Measurements from ENCODE around the gene SPRR2G.
"Not testable (repeated sequence)": the region's sequence is repeated elsewhere in the genome, so short reads cannot be mapped to it uniquely, and the experiment has no call there.

The SPRR2G gene

DNA sequence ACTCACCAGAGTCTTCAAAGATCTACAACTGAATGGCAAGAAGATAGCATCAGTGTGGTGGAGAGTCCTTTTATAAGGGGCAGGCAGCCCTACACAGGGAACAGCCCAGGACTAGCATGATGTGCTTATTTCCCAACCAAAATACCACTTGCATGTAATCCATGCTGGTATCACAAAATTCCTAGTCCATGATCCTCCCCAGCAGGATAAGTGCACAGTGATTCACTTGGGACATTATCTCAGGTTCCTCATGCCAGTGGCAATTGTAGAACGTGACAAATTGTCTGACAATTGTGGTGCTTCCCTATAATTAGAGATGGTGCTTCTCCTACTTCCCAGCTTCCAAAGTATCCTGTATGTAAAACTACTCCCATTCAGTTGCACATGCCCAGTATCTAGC is at the start of gene SPRR2G:
Gene SPRR2G (minus strand): TSS at position 45 of the 400 bp plus-strand sequence. CDS start 780 bp downstream, outside the sequence.
- no peak for DNase-seq

GRCh38 chr1:153195216-153195615 is 44.5 kb upstream of the SPRR2G start:
- no peak for DNase-seq

GRCh38 chr1:153194331-153195050 is 43.8 kb upstream of the SPRR2G start:
- no peak for DNase-seq

DNA sequence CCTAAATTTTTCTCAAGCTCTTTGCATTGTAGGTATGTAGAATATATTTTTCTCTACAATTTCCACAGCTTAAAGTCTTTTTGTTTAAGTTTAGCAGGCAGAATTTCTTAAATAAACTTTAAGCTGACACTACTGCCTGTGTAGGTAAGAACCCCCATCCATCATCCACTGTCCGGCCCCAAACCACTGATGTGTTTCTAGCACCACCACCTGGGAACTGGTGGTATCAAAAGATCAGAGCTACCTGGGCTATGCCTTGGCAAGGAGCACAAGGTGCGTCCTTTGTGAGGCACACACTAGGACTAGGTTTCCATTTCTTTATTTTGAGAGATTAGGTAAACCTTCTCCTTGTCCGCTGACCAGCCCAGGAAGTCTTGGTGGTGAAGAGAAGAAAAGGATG is 42.0 kb upstream of the SPRR2G start:
- no peak for DNase-seq

DNA sequence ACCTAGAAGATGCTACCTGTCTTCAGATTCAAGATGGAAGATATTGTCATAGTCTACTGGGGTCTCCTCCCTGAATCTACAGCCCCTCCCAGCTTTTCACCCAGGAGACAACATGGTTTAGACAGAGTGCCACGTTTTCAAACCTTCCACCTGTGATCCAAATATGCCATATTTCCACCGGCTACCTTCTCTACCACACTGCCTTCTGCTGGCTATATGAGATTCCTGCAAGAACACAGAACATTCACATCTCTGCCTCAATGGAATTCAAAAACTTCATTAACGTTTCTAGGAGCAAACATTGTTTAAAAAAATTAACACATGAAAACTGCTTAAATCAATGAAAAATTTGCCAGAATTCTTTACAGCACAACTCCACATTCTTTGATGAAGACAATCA is 39.7 kb upstream of the SPRR2G start:
- DNase-seq = no peak

DNA sequence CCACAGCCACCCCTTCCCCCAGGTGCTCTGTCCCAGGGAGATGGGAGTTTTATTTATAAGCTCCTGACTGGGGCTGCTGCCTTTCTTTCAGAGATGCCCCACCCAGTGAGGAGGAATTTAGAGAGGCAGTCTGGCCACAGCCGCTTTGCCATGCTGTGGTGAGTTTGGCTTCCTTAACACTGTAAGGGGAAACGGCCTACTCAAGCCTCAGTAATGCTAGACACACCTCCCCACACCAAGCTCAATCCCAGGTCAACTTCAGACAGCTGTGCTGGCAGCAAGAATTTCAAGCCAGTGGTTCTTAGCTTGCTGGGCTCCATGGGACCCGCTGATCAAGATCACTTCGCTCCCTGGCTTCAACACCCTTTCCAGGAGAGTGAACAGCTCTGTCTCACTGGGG is 37.6 kb upstream of the SPRR2G start:
- not testable (repeated sequence) for DNase-seq

DNA sequence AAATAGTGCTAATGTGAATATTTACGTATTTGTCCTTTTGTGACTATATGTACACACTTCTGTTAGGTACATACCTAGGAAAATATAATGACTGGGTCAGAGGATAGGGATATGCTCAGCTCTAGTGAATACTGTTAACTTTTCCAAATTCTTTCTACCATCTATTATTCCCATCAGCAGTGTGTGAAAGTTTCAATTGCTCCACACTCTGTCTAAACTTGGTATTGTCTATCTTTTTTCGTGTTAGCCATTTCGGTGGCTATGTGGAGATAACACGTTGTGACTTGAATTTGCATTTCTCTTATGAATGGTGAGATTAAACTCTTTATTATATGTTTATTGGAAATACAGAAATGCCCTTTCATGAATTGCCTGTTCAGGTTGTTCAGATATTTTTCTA is 29.9 kb upstream of the SPRR2G start:
- no peak for DNase-seq

DNA sequence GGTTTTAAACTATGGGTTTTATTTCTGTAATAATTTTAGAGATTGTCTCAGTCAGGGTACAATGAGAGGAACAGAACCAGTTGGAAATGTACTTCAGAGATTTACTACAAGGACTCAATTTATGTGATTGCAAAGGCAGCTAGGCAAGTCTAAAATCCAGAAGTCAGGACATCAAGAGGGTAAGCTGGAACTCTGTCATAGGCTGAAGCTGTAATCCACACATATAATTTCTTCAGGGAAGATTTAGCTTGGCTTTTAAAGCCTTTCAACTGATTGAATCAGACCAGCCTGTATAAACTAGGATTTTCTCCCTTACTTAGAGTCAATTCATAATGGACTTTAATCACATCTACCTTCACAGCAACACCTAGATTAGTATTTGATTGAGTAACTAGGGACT is 28.2 kb upstream of the SPRR2G start:
- no peak for DNase-seq

GRCh38 chr1:153174624-153175023 is 23.9 kb upstream of the SPRR2G start:
- DNase-seq = no peak

DNA sequence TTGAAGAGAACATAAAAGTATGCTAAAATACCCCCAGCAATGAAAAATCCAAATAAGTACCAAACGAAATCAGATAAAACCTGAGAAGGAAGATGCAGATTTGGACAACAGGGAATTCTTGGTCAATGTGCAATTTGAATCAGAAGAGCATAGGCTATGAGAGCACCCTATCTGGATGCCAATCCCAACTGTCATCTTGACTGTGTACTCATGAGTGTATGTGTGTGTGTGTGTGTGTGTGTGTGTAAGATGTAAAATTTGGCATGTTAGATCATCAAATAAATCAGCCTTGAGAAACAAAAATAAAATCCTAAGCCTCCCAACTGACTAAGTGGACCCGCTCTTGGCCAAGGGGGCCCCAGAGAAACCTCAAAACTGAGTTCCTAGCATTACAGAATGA is 18.0 kb upstream of the SPRR2G start:
- DNase-seq = no peak

- no peak for DNase-seq
These were observed 4.9 kb upstream of the SPRR2G start for GRCh38 chr1:153155541-153155940.

GRCh38 chr1:153152481-153152880 is 1.8 kb upstream of the SPRR2G start:
- no peak for DNase-seq

GRCh38 chr1:153141377-153141776 is 9.3 kb downstream of the SPRR2G start:
- DNase-seq = no peak

DNA sequence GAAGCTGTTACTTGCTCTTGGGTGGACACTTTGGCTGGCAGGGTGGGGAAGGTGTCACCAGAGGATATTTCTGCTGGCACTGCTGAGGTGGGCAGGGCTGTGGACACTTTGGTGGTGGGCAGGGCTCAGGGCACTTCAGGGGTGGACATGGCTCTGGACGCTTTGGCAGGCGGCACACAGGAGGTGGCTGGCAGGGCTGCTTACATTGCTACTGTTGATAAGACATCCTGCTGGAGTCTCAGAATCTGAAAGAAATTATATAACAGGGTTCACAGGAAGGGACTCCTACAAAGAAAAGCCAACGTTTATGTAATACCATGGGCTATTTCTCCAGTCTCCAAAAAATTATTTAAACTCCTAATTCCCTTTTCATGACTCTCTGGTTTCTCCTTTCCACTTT is 10.2 kb downstream of the SPRR2G start:
- no peak for DNase-seq

GRCh38 chr1:153133743-153134142 is 16.9 kb downstream of the SPRR2G start:
- no peak for DNase-seq

DNA sequence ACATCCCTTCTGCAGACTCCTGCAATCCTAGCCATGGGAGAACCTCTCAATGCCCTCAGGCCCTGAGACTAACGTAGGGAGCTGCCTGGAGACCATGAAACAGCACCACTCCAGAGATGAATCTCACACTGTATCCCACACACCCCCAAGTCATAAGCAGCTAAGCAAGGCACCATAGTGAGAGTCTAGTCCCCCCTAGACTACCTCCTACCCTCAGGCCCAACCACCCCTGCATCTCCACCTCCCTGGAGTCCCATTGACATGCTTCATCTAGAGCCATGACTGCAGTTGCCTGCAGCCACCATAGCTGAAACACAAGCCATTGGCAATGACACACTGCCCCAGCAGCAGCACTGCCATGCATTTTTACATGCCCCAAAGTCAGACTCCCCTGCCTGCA is 17.4 kb downstream of the SPRR2G start:
- DNase-seq = no peak

DNA sequence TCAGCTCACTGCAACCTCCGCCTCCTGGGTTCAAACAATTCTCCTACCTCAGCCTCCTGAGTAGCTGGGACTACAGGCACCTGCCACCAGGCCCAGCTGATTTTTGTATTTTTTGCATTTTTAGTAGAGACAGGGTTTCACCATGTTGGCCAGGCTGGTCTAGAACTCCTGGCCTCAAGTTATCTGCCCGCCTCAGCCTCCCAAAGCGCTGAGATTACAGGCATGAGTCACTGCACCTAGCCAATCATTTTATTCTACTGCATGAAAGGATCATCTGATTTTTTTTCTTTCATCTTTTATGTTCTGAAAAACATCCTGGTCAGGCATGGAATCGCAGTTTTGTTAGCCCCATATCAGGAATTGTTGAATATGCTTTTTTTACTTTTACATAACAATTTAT is 22.0 kb downstream of the SPRR2G start:
- DNase-seq = not testable (repeated sequence)

- DNase-seq = no peak
These were observed 23.4 kb downstream of the SPRR2G start for GRCh38 chr1:153127296-153127695.

- DNase-seq = no peak
These were observed 25.2 kb downstream of the SPRR2G start for GRCh38 chr1:153125536-153125935.

DNA sequence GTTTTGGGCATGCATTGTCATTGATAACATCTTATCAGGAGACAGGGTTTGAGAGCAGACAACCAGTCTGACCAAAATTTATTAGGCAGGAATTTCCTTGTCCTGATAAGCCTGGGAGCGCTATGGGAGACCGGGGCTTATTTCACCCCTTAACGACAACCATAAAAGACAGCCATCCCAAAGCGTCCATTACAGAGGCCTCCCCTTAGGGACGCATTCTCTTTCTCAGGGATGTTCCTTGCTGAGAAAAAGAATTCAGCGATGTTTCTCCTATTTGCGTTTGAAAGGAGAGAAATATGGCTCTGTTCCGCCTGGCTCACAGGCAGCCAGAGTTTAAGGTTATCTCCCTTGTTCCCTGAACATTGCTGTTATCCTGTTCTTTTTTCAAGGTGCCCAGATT is 26.9 kb downstream of the SPRR2G start:
- not testable (repeated sequence) for DNase-seq

GRCh38 chr1:153122831-153123421 is 27.8 kb downstream of the SPRR2G start:
- no peak for DNase-seq

DNA sequence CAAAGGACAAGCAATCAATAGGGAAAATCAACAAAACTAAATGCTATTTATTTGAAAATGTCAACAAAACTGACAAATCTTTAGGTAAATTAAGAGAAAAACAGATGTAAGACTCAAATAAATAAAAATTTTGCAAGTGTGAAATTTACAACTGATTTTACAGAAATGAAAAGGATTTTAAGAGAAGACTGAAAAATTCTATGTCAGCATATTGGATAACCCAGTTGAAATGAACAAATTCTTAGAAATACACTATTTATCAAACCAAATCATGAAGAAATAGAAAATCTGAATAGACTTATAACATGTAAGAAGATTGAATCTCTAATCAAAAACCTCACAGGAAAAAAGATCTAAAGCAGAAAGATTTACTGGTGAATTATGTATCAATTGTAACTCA is 29.7 kb downstream of the SPRR2G start:
- DNase-seq = no peak

DNA sequence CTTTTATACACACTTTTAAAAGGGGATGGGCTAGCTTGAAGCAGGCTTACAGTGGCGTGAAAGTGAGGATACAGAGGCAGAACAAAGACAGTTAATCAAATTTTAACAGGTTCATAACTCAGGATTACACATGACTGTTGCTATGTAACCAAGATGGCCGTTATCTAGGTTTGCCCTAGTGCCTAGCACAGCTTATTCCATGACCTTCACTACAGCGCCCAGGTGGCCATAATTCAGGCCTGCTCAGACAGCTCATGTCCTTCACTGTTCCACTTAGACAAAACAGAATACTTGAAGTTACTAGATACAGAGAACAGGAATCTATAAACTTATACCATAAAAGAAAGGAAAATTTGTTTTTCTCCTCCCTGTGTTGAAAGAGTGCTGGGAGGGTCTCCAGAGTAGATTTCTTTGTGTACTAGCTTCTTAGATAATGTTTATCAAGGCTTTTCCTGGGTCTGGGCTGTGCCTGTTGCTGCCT is 31.2 kb downstream of the SPRR2G start:
- no peak for DNase-seq

GRCh38 chr1:153115264-153115663 is 35.4 kb downstream of the SPRR2G start:
- not testable (repeated sequence) for DNase-seq

GRCh38 chr1:153113416-153113815 is 37.3 kb downstream of the SPRR2G start, which contains the start of gene SPRR2F:
TSS of gene SPRR2F (minus strand) at chr1:153113516. CDS start at chr1:153112733, 783 bp downstream.
- DNase-seq = no peak

Measured in MV-4-11 (cell line).